Measurements from ENCODE around the gene SLIT1.

SLIT1 gene

GRCh38 chr10:97080051-97080776 is 105.5 kb downstream of the SLIT1 start:
- no peak for DNase-seq (ENCODE audit: low read depth)

GRCh38 chr10:97079448-97079847 is 106.3 kb downstream of the SLIT1 start:
- no peak for DNase-seq (ENCODE audit: low read depth)

GRCh38 chr10:97078938-97079445 is 106.8 kb downstream of the SLIT1 start:
- DNase-seq (ENCODE audit: low read depth) = no peak

GRCh38 chr10:97078261-97078937 is 107.4 kb downstream of the SLIT1 start:
- no peak for DNase-seq (ENCODE audit: low read depth)

- no peak for DNase-seq (ENCODE audit: low read depth)
Observed at GRCh38 chr10:97076781-97077180, 109.0 kb downstream of the SLIT1 start.

- no peak for DNase-seq (ENCODE audit: low read depth)
Observed at GRCh38 chr10:97075961-97076525, 109.7 kb downstream of the SLIT1 start.

- no peak for DNase-seq (ENCODE audit: low read depth)
Observed at GRCh38 chr10:97075421-97075820, 110.3 kb downstream of the SLIT1 start.

- no peak for DNase-seq (ENCODE audit: low read depth)
Observed at GRCh38 chr10:97074256-97075145, 111.3 kb downstream of the SLIT1 start.

GRCh38 chr10:97072851-97073665 is 112.7 kb downstream of the SLIT1 start:
- peak; percentile 58 for DNase-seq (ENCODE audit: low read depth)

- no peak for DNase-seq (ENCODE audit: low read depth)
Observed at GRCh38 chr10:97071496-97071895, 114.3 kb downstream of the SLIT1 start.

GRCh38 chr10:97069576-97070362 is 116.0 kb downstream of the SLIT1 start:
- peak; percentile 12 for DNase-seq (ENCODE audit: low read depth)

GRCh38 chr10:97069026-97069425 is 116.7 kb downstream of the SLIT1 start:
- DNase-seq (ENCODE audit: low read depth) = no peak

GRCh38 chr10:97067716-97068391 is 117.9 kb downstream of the SLIT1 start:
- DNase-seq (ENCODE audit: low read depth) = no peak

- no peak for DNase-seq (ENCODE audit: low read depth)
Observed at GRCh38 chr10:97066877-97067555, 118.7 kb downstream of the SLIT1 start.

- DNase-seq (ENCODE audit: low read depth) = no peak
Observed at GRCh38 chr10:97065686-97066660, 119.8 kb downstream of the SLIT1 start.

- no peak for DNase-seq (ENCODE audit: low read depth)
Observed at GRCh38 chr10:97065128-97065527, 120.6 kb downstream of the SLIT1 start.

- no peak for DNase-seq (ENCODE audit: low read depth)
Observed at GRCh38 chr10:97063983-97064837, 121.5 kb downstream of the SLIT1 start.
